Measurements from ENCODE around the gene TAF11L9. TPM values are rescaled to one million over a fixed set of nuclear protein-coding genes. Genes with fewer than 3 reads are reported as not detected.
"Not testable (repeated sequence)": the region's sequence is repeated elsewhere in the genome, so short reads cannot be mapped to it uniquely, and the experiment has no call there.

TAF11L9 gene
- polyA plus RNA-seq (2011; rRNA removed) (not detected in 2 replicates), polyA minus RNA-seq (2011; rRNA and poly(A)+ RNA removed) (not detected in 2 replicates)

DNA sequence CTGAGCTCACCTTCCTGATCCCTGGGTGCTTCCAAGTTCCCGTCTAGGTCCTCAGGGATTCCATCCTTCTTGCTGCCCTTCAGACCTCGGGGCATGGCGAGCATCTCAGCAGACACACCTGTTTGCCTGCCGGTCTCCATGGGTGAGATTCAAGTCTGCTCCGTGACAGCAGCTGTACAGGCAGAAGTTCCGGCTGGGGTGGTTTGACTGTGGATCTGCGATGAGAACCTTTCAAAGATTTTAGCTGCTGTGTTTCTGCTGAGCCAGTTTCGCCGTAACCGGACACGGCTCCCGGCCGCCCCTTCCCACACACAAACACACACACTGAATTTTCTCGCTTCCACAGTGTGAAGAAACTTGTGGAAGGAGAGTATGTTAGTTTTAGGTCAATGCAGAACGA, at the start of gene TAF11L9:
TAF11L9 (minus strand) TSS at position 140 of the 400 bp plus-strand sequence.
- H3K36me3 ChIP-seq (ENCODE audit: control insufficient read depth, insufficient read depth, low read length); CTCF ChIA-PET; H3K27me3 ChIP-seq (ENCODE audit: control insufficient read depth, insufficient read depth, low read length); POLR2A ChIA-PET; DNase-seq (ENCODE audit: low read depth); H3K4me3 ChIP-seq (ENCODE audit: low read depth, low read length): not testable (repeated sequence)

GRCh38 chr5:17634160-17634559, 40.0 kb upstream of the TAF11L9 start, which contains the start of gene TAF11L14:
TSS of gene TAF11L14 (plus strand) at chr5:17634460.
- TF ChIP-seq, protein P1, sequence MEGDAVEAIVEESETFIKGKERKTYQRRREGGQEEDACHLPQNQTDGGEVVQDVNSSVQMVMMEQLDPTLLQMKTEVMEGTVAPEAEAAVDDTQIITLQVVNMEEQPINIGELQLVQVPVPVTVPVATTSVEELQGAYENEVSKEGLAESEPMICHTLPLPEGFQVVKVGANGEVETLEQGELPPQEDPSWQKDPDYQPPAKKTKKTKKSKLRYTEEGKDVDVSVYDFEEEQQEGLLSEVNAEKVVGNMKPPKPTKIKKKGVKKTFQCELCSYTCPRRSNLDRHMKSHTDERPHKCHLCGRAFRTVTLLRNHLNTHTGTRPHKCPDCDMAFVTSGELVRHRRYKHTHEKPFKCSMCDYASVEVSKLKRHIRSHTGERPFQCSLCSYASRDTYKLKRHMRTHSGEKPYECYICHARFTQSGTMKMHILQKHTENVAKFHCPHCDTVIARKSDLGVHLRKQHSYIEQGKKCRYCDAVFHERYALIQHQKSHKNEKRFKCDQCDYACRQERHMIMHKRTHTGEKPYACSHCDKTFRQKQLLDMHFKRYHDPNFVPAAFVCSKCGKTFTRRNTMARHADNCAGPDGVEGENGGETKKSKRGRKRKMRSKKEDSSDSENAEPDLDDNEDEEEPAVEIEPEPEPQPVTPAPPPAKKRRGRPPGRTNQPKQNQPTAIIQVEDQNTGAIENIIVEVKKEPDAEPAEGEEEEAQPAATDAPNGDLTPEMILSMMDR (IDR thresholded peaks at IDR 0.05; ENCODE audit: insufficient read depth, low read depth, low read length): no peak
- ChIA-PET CTCF (no interaction called here), POLR2A (no interaction called here)
- no peaks in the 10 kb centered on the region for H3K27me3 ChIP-seq (ENCODE audit: control insufficient read depth, insufficient read depth, low read length)
- no peaks in the 10 kb centered on the region for H3K36me3 ChIP-seq (ENCODE audit: control insufficient read depth, insufficient read depth, low read length)
- H3K4me3 ChIP-seq (ENCODE audit: low read depth, low read length): no peak within 1 kb of the TSS
- no peak for DNase-seq (ENCODE audit: low read depth)

- H3K36me3 ChIP-seq (ENCODE audit: control insufficient read depth, insufficient read depth, low read length); DNase-seq (ENCODE audit: low read depth); POLR2A ChIA-PET; H3K27me3 ChIP-seq (ENCODE audit: control insufficient read depth, insufficient read depth, low read length); CTCF ChIA-PET; H3K4me3 ChIP-seq (ENCODE audit: low read depth, low read length): not testable (repeated sequence)
These were observed 37.6 kb upstream of the TAF11L9 start, which contains the start of gene TAF11L13 for GRCh38 chr5:17631788-17632187. TSS of gene TAF11L13 (plus strand) at chr5:17632088.

- no peak overlapping the region for H3K4me3 ChIP-seq (ENCODE audit: low read depth, low read length)
- no peak for DNase-seq (ENCODE audit: low read depth)
- CTCF ChIA-PET: no interaction called here
- no peaks in the 10 kb centered on the region for H3K36me3 ChIP-seq (ENCODE audit: control insufficient read depth, insufficient read depth, low read length)
- POLR2A ChIA-PET: no interaction called here
- no peaks in the 10 kb centered on the region for H3K27me3 ChIP-seq (ENCODE audit: control insufficient read depth, insufficient read depth, low read length)
- TF ChIP-seq, protein P1 (IDR thresholded peaks at IDR 0.05; ENCODE audit: insufficient read depth, low read depth, low read length): no peak
These were observed 31.5 kb upstream of the TAF11L9 start for GRCh38 chr5:17625686-17626085.

DNA sequence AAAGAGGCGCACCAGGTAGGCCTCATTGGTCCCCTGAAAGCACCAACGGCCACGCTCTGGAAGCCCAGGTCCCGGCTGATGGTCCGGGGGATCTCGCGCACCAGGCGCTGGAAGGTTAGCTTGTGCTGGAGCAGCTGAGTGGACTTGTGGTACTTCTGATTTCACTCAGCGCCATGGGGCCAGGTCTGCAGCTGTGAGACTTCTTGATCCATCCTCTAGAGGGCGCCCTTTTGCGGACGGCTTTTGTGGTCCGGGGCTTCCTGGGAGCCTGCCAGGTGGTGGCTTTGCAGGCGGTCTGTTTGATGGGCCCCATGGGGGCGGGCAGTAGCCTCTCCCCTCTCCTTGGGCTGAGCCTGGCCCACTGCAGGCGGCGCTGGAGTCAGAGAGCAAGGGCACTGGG, 26.4 kb upstream of the TAF11L9 start:
- CTCF ChIA-PET: no interaction called here
- DNase-seq (ENCODE audit: low read depth): no peak

GRCh38 chr5:17619354-17619753, 25.2 kb upstream of the TAF11L9 start:
- TF ChIP-seq, protein P1 (IDR thresholded peaks at IDR 0.05; ENCODE audit: insufficient read depth, low read depth, low read length): no peak
- no peak for DNase-seq (ENCODE audit: low read depth)
- ChIA-PET CTCF (no interaction called here), POLR2A (no interaction called here)
- no peaks in the 10 kb centered on the region for H3K27me3 ChIP-seq (ENCODE audit: control insufficient read depth, insufficient read depth, low read length)
- H3K36me3 ChIP-seq (ENCODE audit: control insufficient read depth, insufficient read depth, low read length): no peaks in the 10 kb centered on the region
- H3K4me3 ChIP-seq (ENCODE audit: low read depth, low read length): no peak overlapping the region

More for the DNA sequence above, 26.4 kb upstream of the TAF11L9 start:
- TF ChIP-seq, protein P1 (IDR thresholded peaks at IDR 0.05; ENCODE audit: insufficient read depth, low read depth, low read length): peak; percentile 3; the same call in 1 of the 2 replicates
- H3K36me3 ChIP-seq (ENCODE audit: control insufficient read depth, insufficient read depth, low read length): no peaks in the 10 kb centered on the region
- H3K4me3 ChIP-seq (ENCODE audit: low read depth, low read length): no peak overlapping the region
- H3K27me3 ChIP-seq (ENCODE audit: control insufficient read depth, insufficient read depth, low read length): no peaks in the 10 kb centered on the region
- POLR2A ChIA-PET: no interaction called here

All from BJ (cell line).